Measurements from ENCODE around the gene CYGB.

Gene CYGB

GRCh38 chr17:76500747-76501017 lies 36.8 kb downstream of the CYGB start:
- DNase-seq (ENCODE audit: low spot score): no peak

- peak; percentile 44 for DNase-seq (ENCODE audit: low spot score)
Measured at GRCh38 chr17:76500074-76500746, 37.3 kb downstream of the CYGB start.

GRCh38 chr17:76499267-76499667 lies 38.2 kb downstream of the CYGB start:
- peak; percentile 79 for DNase-seq (ENCODE audit: low spot score)

GRCh38 chr17:76498876-76499251 lies 38.6 kb downstream of the CYGB start:
- DNase-seq (ENCODE audit: low spot score): no peak

GRCh38 chr17:76497979-76498875 lies 39.3 kb downstream of the CYGB start:
- peak; percentile 98 for DNase-seq (ENCODE audit: low spot score)

- no peak for DNase-seq (ENCODE audit: low spot score)
Measured at GRCh38 chr17:76497699-76497978, 39.9 kb downstream of the CYGB start.

GRCh38 chr17:76496464-76496863 lies 41.0 kb downstream of the CYGB start:
- peak; percentile 25 for DNase-seq (ENCODE audit: low spot score)

- no peak for DNase-seq (ENCODE audit: low spot score)
Measured at GRCh38 chr17:76495663-76496400, 41.7 kb downstream of the CYGB start.

- DNase-seq (ENCODE audit: low spot score): no peak
Measured at GRCh38 chr17:76493505-76494167, 43.9 kb downstream of the CYGB start.

- peak; percentile 87 for DNase-seq (ENCODE audit: low spot score)
Measured at GRCh38 chr17:76492989-76493501, 44.5 kb downstream of the CYGB start.

- peak; percentile 15 for DNase-seq (ENCODE audit: low spot score)
Measured at GRCh38 chr17:76492123-76492988, 45.2 kb downstream of the CYGB start.

GRCh38 chr17:76491271-76492122 lies 46.0 kb downstream of the CYGB start:
- DNase-seq (ENCODE audit: low spot score): no peak

GRCh38 chr17:76490112-76490710 lies 47.3 kb downstream of the CYGB start:
- DNase-seq (ENCODE audit: low spot score): no peak

GRCh38 chr17:76487451-76488192 lies 49.9 kb downstream of the CYGB start:
- no peak for DNase-seq (ENCODE audit: low spot score)

GRCh38 chr17:76485569-76485968 lies 51.9 kb downstream of the CYGB start:
- peak; percentile 32 for DNase-seq (ENCODE audit: low spot score)

- no peak for DNase-seq (ENCODE audit: low spot score)
Measured at GRCh38 chr17:76484228-76484725, 53.2 kb downstream of the CYGB start.

- DNase-seq (ENCODE audit: low spot score): no peak
Measured at GRCh38 chr17:76481071-76481655, 56.3 kb downstream of the CYGB start.

- no peak for DNase-seq (ENCODE audit: low spot score)
Measured at GRCh38 chr17:76480632-76481031, 56.9 kb downstream of the CYGB start.

Measured in kidney tubule cell (primary cell).